Measurements from ENCODE around the gene ADAM12.

Gene ADAM12

DNA sequence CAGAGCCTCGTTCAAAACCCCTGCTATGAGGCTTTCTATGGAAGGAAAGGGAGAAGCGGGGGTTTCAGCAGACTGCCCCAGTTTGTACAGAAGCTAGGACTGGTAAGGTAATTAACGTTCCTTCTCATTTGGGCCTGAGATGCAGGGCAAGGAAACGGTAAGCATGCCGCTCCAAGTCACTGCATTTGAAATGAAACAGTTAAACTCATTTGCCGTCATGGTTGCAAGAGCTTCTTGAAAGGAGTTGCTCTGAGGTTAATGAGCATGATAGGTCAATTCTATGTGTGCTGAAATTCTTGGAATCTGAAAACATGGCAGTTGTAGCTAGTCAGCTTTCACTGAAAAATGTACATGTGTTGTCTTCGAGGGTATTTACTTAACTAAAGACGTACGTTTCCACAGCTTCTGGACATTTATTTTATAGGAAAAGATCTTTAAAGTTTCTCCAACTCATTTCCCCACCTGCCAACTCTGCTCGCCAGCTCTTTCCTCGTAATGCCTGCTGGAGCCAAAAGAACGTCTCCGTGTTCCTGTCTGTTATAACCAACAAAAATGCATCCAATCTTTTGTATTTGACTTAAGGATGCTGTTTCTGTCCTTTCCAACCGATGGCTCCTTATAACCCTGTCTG lies 73.3 kb downstream of the ADAM12 start:
- no peak for DNase-seq (ENCODE audit: low read depth)

DNA sequence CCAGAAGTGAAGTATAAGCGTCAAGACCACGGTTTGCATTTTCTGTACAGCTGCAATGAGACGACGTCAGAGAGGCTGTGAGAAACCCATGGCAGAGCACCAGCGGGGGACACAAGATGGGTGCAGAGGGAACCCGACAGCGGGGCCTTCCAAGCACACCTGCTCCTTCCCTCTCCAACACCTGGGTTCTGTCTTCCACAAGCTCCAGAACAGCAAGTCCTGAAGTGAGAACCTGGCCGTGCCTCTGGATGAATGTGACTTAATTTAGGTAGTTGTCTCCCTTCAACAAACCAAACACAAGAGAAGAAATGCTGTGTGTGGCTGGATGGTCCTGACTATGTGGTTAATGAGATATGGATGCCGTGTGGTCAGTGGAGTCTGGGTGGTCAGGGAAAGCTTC lies 76.1 kb downstream of the ADAM12 start:
- DNase-seq (ENCODE audit: low read depth): no peak

DNA sequence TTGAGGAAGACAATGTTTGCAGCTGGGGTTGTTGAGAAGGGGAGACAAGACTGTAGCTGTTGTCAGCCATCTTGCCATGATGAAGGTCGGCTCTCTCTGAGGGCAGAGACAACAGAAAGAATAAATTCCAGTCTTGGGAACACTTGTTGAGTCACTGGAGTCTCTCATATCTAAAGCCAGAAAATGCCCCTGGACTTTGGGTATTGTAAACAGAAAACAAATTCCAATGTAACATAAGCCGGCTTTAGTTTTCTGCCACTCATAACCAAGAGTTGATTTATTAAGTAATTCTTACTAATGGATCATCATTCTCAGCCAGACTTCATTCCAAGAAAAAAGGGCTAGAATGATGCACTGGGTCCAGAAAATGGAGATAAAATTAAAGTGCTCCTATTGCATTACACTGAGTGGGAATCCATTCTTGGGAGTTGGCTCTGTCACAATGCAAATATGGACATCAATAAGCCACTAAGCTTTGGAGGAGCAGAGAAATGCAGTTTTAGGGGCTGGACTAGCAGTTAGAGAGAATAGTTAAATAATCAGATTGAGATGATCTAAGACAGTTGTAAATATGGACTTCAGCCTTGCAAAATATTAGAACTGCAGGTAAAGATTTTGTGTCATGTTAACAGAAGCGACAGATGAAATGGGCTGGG lies 78.9 kb downstream of the ADAM12 start:
- DNase-seq (ENCODE audit: low read depth): no peak

DNA sequence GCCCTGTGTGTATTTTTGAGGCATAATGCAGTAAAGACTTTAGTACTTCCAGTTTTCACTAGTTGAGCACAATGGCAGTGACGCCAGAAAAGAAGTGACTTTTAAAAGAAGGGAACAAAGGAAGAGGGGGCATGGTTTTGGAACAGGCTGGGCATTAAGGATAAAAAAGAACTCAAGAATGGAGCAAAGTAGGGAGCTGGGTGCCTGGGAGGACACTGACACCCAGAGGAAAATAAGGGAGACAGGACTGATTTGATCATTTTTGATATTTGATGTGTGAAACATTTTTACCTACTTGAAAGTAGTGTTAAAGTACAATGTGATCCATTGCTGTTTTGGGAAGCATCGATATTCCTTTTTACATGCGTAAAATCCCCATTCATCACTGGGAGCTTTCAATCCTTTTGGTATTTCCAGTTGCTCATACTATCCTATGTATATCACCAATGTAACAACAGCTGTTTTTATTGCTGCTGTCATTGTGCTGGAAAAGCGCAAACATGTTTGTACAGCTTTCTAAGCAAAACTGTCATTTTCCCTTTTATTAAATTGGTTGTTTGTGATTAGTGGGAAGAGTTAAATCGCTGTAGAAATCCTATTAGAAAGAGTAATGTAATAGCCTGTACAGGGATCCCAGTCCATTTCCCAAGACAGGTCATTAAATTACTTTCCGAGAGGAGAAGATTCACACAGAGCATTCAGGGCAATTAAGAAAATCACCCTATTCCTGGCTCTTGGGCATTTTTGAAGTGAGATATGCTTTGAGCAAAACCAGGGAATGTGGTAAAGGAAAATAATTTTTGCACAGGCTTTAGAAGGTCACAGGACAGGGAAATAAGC lies 85.2 kb downstream of the ADAM12 start:
- no peak for DNase-seq (ENCODE audit: low read depth)

DNA sequence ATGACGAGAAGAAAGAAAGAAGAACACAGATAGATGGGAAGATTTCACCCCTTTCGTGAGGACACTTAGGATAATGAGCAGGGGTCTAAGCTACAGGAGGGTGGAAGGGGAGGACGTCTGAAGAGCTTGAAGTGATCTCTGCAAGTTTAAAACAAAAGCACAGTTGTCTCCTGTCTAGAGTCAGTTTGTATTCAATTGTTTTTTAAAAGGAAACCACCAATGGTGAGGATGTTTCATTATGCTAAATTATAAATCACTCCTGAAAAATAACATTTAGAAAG lies 85.9 kb downstream of the ADAM12 start:
- no peak for DNase-seq (ENCODE audit: low read depth)

DNA sequence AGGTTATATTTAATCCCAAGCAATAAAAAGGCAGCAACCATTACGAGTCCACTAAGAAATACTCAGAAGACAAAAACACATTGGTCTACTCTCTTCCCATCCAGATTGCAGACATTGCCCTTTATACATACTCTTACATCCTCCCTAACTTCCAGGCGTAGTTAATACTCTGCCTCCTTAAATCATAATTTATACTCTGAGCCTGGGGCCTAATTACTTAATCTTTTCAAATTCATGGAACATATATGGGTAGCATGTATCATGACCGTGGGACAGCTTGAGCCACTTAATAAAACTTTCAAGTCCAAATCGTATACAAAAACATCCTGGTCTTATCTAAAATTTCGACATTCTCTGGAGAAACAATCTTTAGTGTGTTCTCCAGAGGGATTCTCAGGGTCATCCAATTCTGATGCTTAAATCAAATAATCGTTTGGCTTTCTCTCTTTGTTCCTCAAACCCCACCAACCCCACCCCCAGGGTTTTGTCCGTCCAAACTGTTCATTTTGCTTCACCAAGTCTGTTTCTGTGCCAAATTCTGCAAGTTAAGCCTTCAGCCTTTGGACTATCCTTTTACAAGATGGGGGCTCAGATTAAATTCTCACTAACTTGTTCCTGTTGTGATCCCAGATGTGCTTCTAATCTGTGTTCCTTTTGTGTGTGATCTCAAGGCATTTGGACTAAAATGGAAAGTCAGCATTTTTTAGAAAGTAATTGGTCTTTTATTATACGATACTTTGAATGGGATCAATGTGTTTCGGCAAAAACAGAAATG lies 86.4 kb downstream of the ADAM12 start:
- DNase-seq (ENCODE audit: low read depth): no peak

DNA sequence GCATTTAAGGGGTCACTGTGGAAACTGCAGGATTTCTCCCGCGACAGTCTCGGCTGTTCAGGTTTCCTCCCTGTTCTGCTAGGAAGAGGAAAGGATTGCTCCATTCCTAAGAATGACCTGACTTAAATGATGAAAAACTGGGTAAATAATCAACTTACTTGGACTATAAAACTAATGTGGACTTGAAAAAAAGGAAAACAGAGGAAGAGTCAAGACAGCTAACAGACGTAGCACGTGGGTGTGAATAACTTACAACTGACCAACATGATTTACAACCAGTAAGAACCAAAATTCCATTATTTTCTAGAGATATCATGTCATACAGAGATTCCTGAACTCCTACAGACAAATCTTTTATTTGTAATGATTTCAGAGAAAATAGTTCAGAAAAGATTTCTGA lies 93.8 kb downstream of the ADAM12 start:
- no peak for DNase-seq (ENCODE audit: low read depth)

DNA sequence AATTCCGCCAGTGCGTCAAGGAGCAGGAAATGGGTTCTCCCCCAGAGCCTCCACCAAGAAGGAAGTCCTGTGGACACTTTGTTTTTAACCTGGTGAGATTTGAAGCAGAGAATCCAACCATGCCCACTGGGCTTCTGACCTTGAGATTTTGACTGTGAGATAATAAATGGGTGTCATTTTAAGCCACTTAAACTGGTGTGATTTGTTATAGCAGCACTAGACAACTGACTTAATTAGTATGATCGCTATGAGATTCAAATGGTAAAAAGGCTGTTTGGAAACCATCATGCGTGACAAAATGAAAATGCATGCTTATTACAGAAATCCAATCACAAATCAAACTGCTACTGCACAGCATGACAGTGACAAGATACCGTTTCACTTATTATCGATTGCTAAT lies 98.0 kb downstream of the ADAM12 start:
- DNase-seq (ENCODE audit: low read depth): no peak

DNA sequence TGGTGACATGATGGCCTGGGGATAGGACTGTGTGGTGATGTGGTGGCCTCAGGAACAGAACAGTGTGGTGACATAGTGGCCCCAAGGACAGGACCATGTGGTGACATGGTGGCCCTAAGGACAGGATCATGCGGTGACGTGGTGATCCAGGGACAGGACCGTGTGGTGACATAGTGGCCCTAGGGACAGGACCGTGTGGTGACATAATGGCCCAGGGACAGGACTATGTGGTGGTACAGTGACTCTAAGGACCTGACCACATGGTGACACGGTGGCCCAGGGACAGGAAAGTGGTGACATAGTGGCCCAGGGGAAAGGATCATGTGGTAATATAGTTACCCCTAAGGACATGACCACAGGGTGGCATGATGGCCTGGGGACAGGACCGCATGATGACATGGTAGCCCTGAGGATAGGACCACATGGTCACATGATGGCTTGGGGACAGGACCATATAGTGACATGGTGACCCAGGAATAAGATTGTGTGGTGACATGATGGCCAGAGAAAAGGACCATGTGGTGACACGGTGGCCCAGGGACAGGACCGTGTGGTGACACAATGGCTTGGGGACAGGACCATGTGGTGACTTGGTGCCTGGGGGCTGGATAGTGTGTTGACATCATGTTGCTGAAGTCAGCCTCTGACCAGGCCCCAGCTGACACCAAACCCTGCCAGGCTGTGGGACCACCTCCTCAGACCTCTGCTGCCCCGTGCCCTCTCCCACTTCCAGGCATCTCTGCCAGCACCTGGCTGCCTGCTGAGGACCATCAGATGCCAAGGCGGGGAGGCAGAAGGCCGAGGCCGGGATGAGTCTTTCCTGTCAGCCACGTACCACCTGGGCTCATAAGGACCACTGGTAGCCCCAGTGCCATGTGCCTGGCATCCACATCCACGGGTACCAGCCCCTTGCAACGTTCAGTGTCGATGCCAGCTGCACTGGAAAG lies 99.5 kb downstream of the ADAM12 start:
- DNase-seq (ENCODE audit: low read depth): no peak

DNA sequence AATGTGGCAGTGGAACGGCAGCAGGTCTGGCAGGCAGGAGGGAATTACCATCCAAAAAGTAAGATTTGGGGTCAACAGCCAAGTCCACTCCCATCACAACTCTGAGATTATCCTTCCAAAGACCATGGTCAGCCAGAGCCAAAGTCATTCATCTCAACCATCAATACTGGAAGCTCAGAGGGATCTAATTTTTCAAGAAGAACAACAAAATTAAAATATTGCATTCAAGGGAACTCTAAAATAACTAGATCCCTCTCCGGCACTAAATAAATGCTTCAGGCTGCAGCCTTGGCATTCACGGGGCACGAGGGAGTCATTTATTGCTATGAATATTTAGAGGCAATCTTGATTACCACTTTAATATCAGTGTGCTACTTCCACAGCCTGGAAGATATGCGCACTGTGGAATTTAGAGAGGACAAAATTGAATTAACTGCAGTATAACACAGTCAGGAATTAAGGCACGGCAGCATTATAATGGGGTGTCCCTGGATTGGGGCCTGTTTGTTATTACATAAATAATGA lies 102.0 kb downstream of the ADAM12 start:
- no peak for DNase-seq (ENCODE audit: low read depth)

DNA sequence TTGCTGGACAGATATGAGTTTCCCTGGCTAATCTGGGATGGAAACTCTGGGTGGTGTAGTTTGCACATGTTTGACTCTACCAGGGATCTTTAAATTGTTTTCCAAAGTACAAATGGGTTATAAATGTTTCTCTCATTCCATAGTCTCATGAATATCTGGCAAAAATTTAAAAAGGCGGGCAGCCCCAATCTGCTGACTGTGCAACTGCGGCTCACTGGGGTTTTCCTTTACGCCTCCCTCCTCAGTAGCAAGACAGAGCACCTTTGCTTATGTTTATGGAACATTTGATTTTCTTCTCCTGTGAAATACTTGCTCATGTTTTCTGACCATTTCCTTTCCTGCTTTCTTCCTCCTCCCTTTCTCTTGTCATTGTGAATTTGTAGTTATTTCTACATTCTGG lies 105.0 kb downstream of the ADAM12 start:
- DNase-seq (ENCODE audit: low read depth): no peak

DNA sequence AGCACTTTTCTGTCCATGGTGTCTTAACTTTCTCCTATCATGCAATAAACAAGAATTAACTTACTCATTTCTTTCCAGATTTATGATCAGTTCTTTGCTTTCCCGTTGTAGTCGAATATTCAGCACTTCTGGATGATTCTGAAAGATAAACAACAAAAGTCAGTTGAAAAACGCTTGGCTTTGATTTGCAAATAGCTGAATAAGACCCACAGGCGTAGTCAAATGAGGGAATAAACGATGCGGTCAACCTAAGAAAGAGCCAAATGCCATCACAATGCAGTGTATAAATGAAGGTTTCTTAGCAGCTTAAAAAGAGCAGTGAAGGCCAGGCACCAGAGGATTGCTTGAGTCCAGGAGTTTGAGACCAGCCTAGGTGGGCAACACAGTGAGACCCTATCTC lies 109.4 kb downstream of the ADAM12 start:
- DNase-seq (ENCODE audit: low read depth): no peak

DNA sequence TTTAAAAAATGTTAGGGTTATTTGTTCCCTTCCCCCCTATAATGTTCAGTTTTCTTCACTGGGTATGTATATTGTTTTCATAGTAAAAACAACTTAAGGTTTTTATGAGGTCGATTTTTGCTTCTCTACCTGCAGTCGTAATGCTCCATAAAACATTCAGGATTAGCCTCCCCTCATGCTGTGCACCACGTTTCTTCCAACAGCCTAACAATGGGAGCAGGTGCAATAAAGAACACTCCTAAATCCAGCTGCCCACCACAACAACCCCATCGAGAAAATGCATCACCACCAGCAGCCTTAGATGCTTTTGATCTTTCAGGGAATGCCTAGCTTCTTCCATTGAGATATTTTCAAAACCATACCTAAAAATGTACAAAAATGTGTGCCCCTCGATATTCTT lies 111.1 kb downstream of the ADAM12 start:
- no peak for DNase-seq (ENCODE audit: low read depth)

DNA sequence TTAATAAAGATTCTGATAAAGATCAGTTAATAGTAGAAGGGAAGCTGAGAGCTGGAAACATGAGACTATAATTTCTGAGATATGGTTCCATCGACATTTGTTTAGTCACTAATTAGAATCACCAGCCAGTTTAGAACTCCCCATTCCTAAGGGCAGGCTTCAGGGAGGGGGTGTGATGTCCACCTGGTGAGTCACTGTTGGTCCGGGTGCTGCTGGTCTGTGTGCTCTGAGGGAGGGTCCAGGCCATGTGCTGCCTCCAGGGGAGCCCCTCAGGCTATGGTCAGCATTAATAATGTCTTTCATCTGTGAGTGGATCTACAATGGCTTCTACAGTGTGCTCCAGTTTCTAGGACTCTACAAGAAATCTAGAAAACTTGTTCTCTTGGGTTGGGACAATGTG lies 115.8 kb downstream of the ADAM12 start:
- DNase-seq (ENCODE audit: low read depth): no peak

DNA sequence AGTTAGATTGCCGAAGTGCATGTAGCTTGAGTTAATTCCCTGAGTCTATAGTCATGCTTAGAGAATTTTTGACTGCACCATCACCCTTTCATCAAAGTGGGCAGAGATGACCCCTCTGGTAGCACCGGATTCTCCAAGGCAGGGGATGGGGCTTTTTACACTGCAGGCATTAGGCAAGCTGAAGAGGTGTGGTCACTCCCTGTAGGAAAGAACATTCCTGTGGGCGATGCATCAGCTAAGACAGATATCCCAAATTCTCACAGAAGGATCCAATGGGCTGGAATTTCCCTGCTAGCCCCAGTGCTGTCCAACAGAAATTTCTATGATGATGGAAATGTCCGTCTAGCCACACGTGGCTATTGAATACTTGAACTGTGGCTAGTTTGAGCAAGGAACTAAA lies 118.2 kb downstream of the ADAM12 start:
- no peak for DNase-seq (ENCODE audit: low read depth)

DNA sequence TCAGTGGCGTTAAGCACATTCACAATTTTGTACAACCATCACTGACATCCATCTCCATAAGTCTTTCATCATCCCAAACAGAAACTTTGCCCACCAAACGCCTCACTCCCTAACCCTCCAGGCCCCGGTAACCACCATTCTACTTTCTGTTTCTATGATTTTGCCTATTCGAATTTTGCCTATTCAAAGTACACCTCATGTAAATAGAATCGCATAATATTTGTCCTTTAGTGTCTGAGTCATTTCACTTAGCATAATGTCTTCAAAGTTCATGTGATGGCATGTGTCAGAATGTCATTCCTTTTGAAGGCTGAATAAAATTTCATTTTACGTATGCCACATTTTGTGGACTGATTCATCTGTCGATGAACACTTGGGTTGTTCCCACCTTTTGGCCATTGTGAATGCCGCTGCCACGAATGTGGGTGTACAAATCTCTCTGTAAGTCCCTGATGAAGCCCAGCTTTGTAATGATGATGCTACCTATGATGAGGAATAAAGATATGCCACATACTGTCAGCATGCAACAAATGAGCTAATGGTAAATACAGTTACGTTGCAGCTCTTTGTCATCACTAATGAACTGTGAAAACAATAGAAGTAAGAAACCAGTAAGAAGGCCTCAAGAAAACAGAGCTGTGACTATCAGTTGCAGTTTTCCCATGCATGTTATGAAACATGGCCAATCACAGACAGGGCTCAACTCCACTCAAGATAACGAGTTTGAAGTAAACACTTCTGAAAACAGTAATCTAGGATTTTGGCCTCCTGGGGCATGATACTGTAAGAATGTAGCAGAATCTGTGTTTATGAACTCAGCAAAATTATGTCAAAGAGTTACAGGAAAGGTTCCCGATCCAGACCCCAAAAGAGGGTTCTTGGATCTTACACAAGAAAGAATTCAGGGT lies 120.0 kb downstream of the ADAM12 start:
- DNase-seq (ENCODE audit: low read depth): no peak

DNA sequence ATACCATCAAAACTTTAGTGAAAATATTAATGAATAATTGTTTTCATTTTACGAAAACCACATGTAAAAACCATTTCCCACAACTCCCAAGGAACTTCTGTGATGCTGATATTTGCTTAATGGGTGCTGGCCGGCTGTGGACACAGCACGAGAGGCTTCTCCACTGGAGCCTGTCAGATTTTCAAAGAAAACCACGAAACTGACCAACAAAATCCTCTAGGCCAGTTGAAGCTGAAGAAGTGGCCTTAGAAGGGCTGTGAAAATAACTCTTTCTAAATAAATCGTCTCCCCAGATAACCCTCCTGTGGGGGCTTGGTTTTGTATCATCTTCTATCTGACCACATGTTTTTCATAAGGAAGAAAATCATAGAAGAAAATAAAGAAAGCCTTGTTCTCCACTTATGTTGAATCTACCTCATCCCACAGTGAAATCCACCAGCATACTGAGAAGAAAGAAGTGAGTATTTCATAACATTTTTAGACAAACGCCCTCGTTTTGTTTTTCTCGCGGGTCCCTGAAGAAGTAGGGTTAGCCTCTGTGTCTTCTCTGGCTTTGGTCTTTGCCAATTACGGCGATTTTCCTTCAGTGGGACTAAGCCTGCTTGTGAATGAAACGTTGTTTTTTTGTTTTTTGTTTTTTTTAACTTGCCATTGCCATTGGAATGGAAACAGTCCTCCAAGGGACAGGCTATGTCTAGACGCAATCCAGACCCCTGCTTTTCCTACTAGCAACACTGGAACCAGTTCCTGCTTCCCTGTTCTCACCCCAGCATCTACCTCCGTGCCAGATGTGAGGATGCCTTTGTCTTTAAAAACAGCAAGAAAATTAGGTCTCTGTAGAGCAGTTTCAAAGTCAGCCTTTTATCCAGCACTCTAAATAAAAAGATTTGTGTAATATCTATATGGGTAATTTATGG lies 123.9 kb downstream of the ADAM12 start:
- DNase-seq (ENCODE audit: low read depth): no peak

DNA sequence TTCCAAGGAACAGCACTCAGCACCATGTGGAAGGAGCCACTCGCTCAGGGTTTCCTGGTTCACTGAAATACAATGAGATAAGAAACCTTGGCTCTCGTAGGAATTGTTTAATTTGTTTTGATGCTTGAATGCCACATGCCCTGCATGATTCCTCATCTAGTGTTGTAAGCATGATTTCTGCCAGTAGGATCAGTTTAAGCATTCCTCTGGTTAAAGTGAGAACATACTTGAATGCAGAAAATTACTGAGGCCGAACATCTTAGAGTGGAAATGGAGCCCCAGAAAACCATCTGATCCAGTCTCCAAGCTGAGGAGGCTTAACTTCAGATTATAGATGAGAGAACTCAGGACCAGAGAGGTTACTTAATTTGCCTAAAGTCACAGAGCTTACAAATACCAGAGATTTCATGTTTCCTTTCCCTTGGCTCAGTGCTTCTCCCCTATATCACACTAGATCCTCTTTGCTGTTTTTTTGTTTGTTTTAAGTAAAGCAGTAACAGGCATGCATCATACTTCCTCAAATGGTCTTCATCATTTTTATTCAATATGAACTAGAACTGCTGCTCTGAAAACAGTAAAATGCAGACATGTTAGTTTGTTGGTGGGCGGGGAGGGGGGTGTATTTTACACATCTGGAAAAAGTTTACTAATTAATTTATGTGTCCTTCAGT lies 125.1 kb downstream of the ADAM12 start:
- DNase-seq (ENCODE audit: low read depth): no peak
